ENCODE measurements around the gene NAXE. TPM values are rescaled to one million over a fixed set of nuclear protein-coding genes. Genes with fewer than 3 reads are reported as not detected.

The NAXE gene
- total RNA-seq, 1 donor from 2014 or later, result 48.5 TPM

GRCh38 chr1:156593661-156593989 is 2.0 kb downstream of the NAXE start:
- no peak overlapping the region for H3K27ac Mint-ChIP-seq (ENCODE audit: unreplicated experiment)
- Histone ChIP-seq H3K4me3 (ENCODE audit: insufficient read depth, low read depth, low read length) (no peak overlapping the region), H3K27ac (ENCODE audit: low read depth, low read length) (no peak overlapping the region), H3K4me2 (ENCODE audit: low read length) (no peak overlapping the region), H2AFZ (ENCODE audit: low read depth, low read length) (no peak overlapping the region), H3K9ac (ENCODE audit: low read length) (no peak overlapping the region), H3K9me3 (ENCODE audit: insufficient read depth, low read depth, low read length) (no peaks in the 10 kb centered on the region), H3K79me2 (ENCODE audit: insufficient read depth, low read length) (peaks cover 17% of the 10 kb centered on the region), H3K27me3 (ENCODE audit: insufficient read depth, low read length) (no peaks in the 10 kb centered on the region), H4K20me1 (ENCODE audit: insufficient read depth, low read length) (peaks cover 27% of the 10 kb centered on the region), H3K4me1 (ENCODE audit: insufficient read depth, low read length) (peaks cover 12% of the 10 kb centered on the region), H3K36me3 (ENCODE audit: insufficient read depth, low read length) (peaks cover 35% of the 10 kb centered on the region)
- peaks cover 22% of the 10 kb centered on the region for H3K36me3 Mint-ChIP-seq (ENCODE audit: low read depth, unreplicated experiment)
- TF ChIP-seq EZH2 (IDR thresholded peaks at IDR 0.05; ENCODE audit: insufficient read depth, low read length) (no peak), CTCF (IDR thresholded peaks at IDR 0.05; ENCODE audit: insufficient read depth, low read depth, low read length) (no peak)
- H3K9me3 Mint-ChIP-seq (ENCODE audit: unreplicated experiment), result peaks cover 2% of the 10 kb centered on the region
- H3K4me3 Mint-ChIP-seq (ENCODE audit: unreplicated experiment), result no peak overlapping the region
- FAIRE-seq (no peak), DNase-seq (ENCODE audit: low read depth) (no peak)
- peaks cover 3% of the 10 kb centered on the region for H3K4me1 Mint-ChIP-seq (ENCODE audit: low read depth, unreplicated experiment)
- no peaks in the 10 kb centered on the region for H3K27me3 Mint-ChIP-seq (ENCODE audit: low read depth, unreplicated experiment)

DNA sequence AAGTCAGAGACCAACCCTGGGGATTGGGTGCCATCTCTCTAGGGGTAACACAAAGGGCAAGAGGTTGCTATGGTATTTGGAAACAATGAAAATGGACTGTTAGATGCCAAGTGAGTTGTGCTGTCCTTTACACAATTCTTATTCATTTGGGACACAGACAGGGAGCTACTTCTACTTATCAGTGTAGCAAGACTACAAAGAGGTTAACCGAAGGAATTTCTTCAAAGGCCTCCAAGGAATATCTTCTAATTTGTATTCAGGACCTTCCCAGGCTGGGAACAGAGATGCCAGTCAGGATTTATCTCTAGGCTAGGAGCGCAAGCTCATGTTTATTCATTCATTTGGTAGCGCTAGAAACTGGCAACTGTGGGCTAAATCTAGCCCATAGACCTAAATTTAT is 2.6 kb downstream of the NAXE start:
- Mint-ChIP-seq H3K9me3 (ENCODE audit: unreplicated experiment) (peaks cover 2% of the 10 kb centered on the region), H3K36me3 (ENCODE audit: low read depth, unreplicated experiment) (peaks cover 23% of the 10 kb centered on the region), H3K27me3 (ENCODE audit: low read depth, unreplicated experiment) (no peaks in the 10 kb centered on the region), H3K4me1 (ENCODE audit: low read depth, unreplicated experiment) (peaks cover 3% of the 10 kb centered on the region), H3K27ac (ENCODE audit: unreplicated experiment) (no peak overlapping the region), H3K4me3 (ENCODE audit: unreplicated experiment) (no peak overlapping the region)
- Histone ChIP-seq H3K9me3 (ENCODE audit: insufficient read depth, low read depth, low read length) (no peaks in the 10 kb centered on the region), H3K79me2 (ENCODE audit: insufficient read depth, low read length) (peaks cover 20% of the 10 kb centered on the region), H3K27me3 (ENCODE audit: insufficient read depth, low read length) (no peaks in the 10 kb centered on the region), H3K9ac (ENCODE audit: low read length) (no peak overlapping the region), H3K4me1 (ENCODE audit: insufficient read depth, low read length) (peaks cover 12% of the 10 kb centered on the region), H3K4me3 (ENCODE audit: insufficient read depth, low read depth, low read length) (no peak overlapping the region), H2AFZ (ENCODE audit: low read depth, low read length) (no peak overlapping the region), H4K20me1 (ENCODE audit: insufficient read depth, low read length) (peaks cover 32% of the 10 kb centered on the region), H3K36me3 (ENCODE audit: insufficient read depth, low read length) (peaks cover 37% of the 10 kb centered on the region), H3K27ac (ENCODE audit: low read depth, low read length) (no peak overlapping the region), H3K4me2 (ENCODE audit: low read length) (no peak overlapping the region)
- no peak for TF ChIP-seq EZH2 (IDR thresholded peaks at IDR 0.05; ENCODE audit: insufficient read depth, low read length)
- no peak for DNase-seq (ENCODE audit: low read depth)
- no peak for FAIRE-seq

GRCh38 chr1:156595016-156595415 is 3.4 kb downstream of the NAXE start:
- peaks cover 23% of the 10 kb centered on the region for H3K36me3 Mint-ChIP-seq (ENCODE audit: low read depth, unreplicated experiment)
- Histone ChIP-seq H2AFZ (ENCODE audit: low read depth, low read length) (no peak overlapping the region), H3K27me3 (ENCODE audit: insufficient read depth, low read length) (no peaks in the 10 kb centered on the region), H3K4me1 (ENCODE audit: insufficient read depth, low read length) (peaks cover 12% of the 10 kb centered on the region), H3K9ac (ENCODE audit: low read length) (no peak overlapping the region), H3K4me2 (ENCODE audit: low read length) (no peak overlapping the region), H3K27ac (ENCODE audit: low read depth, low read length) (no peak overlapping the region), H3K4me3 (ENCODE audit: insufficient read depth, low read depth, low read length) (no peak overlapping the region), H3K36me3 (ENCODE audit: insufficient read depth, low read length) (peaks cover 37% of the 10 kb centered on the region), H3K79me2 (ENCODE audit: insufficient read depth, low read length) (peaks cover 29% of the 10 kb centered on the region), H4K20me1 (ENCODE audit: insufficient read depth, low read length) (peaks cover 32% of the 10 kb centered on the region), H3K9me3 (ENCODE audit: insufficient read depth, low read depth, low read length) (no peaks in the 10 kb centered on the region)
- FAIRE-seq (no peak), DNase-seq (ENCODE audit: low read depth) (no peak)
- H3K27me3 Mint-ChIP-seq (ENCODE audit: low read depth, unreplicated experiment), result no peaks in the 10 kb centered on the region
- no peak overlapping the region for H3K4me3 Mint-ChIP-seq (ENCODE audit: unreplicated experiment)
- no peak overlapping the region for H3K27ac Mint-ChIP-seq (ENCODE audit: unreplicated experiment)
- TF ChIP-seq CTCF (IDR thresholded peaks at IDR 0.05; ENCODE audit: insufficient read depth, low read depth, low read length) (no peak), EZH2 (IDR thresholded peaks at IDR 0.05; ENCODE audit: insufficient read depth, low read length) (no peak)
- H3K4me1 Mint-ChIP-seq (ENCODE audit: low read depth, unreplicated experiment), result peaks cover 3% of the 10 kb centered on the region
- peaks cover 2% of the 10 kb centered on the region for H3K9me3 Mint-ChIP-seq (ENCODE audit: unreplicated experiment)
